ENCODE measurements around the gene PIP4K2A. TPM values are rescaled to one million over a fixed set of nuclear protein-coding genes. Genes with fewer than 3 reads are reported as not detected.

Gene PIP4K2A
- total and polyA plus RNA-seq, 2 experiments from 2014 or later: 39.9 to 40.1 TPM

DNA sequence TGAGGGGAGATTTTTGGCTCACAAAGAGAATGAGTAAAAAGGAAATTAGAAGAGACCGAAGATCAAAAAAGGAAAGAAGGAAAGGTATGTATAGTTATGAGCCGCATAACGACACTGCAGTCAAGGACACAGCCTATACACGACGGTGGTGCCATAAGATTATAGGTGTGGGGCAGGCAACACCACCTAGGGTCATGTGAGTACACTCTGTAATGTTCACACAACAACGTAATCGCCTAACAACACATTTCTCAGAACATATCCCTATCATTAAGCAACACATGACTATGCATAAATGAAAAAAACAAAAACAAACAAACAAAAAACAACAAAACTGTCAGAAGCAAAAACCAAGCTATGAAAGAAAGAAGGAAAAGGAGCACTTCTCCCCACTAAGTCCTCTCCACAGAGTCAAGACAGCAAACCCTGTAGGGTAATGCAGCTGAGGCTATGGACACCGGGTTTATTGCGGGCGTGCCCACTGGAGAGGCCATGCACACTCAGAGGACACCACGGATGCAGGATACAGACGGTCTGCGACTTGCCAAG lies 45.1 kb downstream of the PIP4K2A start:
- H3K36me3 Mint-ChIP-seq (ENCODE audit: low read depth): no peaks in the 10 kb centered on the region
- peak overlapping the region; percentile 19; the same call in 1 of the 2 replicates for H3K4me2 ChIP-seq
- ATAC-seq: no peak; the same call in 2 of the 3 replicates
- TF ChIP-seq POLR2AphosphoS5 (IDR thresholded peaks at IDR 0.05; ENCODE audit: low read depth): no peak
- TF ChIP-seq EZH2phosphoT487 (IDR thresholded peaks at IDR 0.05; ENCODE audit: unreplicated experiment): no peak
- TF ChIP-seq EZH2 (IDR thresholded peaks at IDR 0.05; ENCODE audit: low read depth, unreplicated experiment): no peak
- TF ChIP-seq JUNB (IDR thresholded peaks at IDR 0.05; ENCODE audit: unreplicated experiment): no peak
- TF ChIP-seq ZNF114 (CRISPR knock-in tag; IDR thresholded peaks at IDR 0.05): no peak
- TF ChIP-seq, protein P1, sequence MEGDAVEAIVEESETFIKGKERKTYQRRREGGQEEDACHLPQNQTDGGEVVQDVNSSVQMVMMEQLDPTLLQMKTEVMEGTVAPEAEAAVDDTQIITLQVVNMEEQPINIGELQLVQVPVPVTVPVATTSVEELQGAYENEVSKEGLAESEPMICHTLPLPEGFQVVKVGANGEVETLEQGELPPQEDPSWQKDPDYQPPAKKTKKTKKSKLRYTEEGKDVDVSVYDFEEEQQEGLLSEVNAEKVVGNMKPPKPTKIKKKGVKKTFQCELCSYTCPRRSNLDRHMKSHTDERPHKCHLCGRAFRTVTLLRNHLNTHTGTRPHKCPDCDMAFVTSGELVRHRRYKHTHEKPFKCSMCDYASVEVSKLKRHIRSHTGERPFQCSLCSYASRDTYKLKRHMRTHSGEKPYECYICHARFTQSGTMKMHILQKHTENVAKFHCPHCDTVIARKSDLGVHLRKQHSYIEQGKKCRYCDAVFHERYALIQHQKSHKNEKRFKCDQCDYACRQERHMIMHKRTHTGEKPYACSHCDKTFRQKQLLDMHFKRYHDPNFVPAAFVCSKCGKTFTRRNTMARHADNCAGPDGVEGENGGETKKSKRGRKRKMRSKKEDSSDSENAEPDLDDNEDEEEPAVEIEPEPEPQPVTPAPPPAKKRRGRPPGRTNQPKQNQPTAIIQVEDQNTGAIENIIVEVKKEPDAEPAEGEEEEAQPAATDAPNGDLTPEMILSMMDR (conservative IDR thresholded peaks at IDR 0.05; ENCODE audit: low read depth in 2 of 2): no peak
- TF ChIP-seq NANOG (IDR thresholded peaks at IDR 0.05; ENCODE audit: borderline replicate concordance): no peak
- TF ChIP-seq ZNF331 (CRISPR knock-in tag; IDR thresholded peaks at IDR 0.05; ENCODE audit: low read depth): no peak
- no peak for TF ChIP-seq STAT1 (IDR thresholded peaks at IDR 0.05; ENCODE audit: unreplicated experiment)
- TF ChIP-seq, protein P2, sequence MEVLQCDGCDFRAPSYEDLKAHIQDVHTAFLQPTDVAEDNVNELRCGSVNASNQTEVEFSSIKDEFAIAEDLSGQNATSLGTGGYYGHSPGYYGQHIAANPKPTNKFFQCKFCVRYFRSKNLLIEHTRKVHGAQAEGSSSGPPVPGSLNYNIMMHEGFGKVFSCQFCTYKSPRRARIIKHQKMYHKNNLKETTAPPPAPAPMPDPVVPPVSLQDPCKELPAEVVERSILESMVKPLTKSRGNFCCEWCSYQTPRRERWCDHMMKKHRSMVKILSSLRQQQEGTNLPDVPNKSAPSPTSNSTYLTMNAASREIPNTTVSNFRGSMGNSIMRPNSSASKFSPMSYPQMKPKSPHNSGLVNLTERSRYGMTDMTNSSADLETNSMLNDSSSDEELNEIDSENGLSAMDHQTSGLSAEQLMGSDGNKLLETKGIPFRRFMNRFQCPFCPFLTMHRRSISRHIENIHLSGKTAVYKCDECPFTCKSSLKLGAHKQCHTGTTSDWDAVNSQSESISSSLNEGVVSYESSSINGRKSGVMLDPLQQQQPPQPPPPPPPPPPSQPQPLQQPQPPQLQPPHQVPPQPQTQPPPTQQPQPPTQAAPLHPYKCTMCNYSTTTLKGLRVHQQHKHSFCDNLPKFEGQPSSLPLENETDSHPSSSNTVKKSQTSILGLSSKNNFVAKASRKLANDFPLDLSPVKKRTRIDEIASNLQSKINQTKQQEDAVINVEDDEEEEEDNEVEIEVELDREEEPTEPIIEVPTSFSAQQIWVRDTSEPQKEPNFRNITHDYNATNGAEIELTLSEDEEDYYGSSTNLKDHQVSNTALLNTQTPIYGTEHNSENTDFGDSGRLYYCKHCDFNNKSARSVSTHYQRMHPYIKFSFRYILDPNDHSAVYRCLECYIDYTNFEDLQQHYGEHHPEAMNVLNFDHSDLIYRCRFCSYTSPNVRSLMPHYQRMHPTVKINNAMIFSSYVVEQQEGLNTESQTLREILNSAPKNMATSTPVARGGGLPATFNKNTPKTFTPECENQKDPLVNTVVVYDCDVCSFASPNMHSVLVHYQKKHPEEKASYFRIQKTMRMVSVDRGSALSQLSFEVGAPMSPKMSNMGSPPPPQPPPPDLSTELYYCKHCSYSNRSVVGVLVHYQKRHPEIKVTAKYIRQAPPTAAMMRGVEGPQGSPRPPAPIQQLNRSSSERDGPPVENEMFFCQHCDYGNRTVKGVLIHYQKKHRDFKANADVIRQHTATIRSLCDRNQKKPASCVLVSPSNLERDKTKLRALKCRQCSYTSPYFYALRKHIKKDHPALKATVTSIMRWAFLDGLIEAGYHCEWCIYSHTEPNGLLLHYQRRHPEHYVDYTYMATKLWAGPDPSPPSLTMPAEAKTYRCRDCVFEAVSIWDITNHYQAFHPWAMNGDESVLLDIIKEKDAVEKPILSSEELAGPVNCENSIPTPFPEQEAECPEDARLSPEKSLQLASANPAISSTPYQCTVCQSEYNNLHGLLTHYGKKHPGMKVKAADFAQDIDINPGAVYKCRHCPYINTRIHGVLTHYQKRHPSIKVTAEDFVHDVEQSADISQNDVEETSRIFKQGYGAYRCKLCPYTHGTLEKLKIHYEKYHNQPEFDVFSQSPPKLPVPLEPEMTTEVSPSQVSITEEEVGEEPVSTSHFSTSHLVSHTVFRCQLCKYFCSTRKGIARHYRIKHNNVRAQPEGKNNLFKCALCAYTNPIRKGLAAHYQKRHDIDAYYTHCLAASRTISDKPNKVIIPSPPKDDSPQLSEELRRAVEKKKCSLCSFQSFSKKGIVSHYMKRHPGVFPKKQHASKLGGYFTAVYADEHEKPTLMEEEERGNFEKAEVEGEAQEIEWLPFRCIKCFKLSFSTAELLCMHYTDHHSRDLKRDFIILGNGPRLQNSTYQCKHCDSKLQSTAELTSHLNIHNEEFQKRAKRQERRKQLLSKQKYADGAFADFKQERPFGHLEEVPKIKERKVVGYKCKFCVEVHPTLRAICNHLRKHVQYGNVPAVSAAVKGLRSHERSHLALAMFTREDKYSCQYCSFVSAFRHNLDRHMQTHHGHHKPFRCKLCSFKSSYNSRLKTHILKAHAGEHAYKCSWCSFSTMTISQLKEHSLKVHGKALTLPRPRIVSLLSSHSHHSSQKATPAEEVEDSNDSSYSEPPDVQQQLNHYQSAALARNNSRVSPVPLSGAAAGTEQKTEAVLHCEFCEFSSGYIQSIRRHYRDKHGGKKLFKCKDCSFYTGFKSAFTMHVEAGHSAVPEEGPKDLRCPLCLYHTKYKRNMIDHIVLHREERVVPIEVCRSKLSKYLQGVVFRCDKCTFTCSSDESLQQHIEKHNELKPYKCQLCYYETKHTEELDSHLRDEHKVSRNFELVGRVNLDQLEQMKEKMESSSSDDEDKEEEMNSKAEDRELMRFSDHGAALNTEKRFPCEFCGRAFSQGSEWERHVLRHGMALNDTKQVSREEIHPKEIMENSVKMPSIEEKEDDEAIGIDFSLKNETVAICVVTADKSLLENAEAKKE (CRISPR knock-in tag; IDR thresholded peaks at IDR 0.05): no peak
- no peak for TF ChIP-seq CREB1 (CRISPR knock-in tag; IDR thresholded peaks at IDR 0.05; ENCODE audit: low read depth)
- no peak for TF ChIP-seq REST (IDR thresholded peaks at IDR 0.05; ENCODE audit: unreplicated experiment)
- TF ChIP-seq ETS1 (IDR thresholded peaks at IDR 0.05): no peak
- H3K4me3 Mint-ChIP-seq: no peak overlapping the region
- H3K4me1 ChIP-seq (ENCODE audit: insufficient read depth): peaks cover 77% of the 10 kb centered on the region
- H3K9me3 Mint-ChIP-seq: no peaks in the 10 kb centered on the region
- H4K20me1 ChIP-seq (replicated peaks; ENCODE audit: insufficient read depth): no peaks in the 10 kb centered on the region
- H3K9me2 ChIP-seq (ENCODE audit: insufficient read depth): no peaks in the 10 kb centered on the region
- peaks cover 100% of the 10 kb centered on the region for H3K79me2 ChIP-seq (replicated peaks; ENCODE audit: insufficient read depth)
- H3K4me1 Mint-ChIP-seq: peaks cover 58% of the 10 kb centered on the region
- H3F3A ChIP-seq (replicated peaks; ENCODE audit: low read depth): no peaks in the 10 kb centered on the region; the same call in 1 of the 2 replicates
- no peak overlapping the region for H3K4me3 ChIP-seq
- no peaks in the 10 kb centered on the region for H3K36me3 ChIP-seq (ENCODE audit: insufficient read depth)
- peak overlapping the region; percentile 13; the same call in 1 of the 2 replicates for H3K27ac Mint-ChIP-seq
- DNase-seq (ENCODE audit: low spot score): no peak
- no peak overlapping the region for H2AFZ ChIP-seq
- peaks cover 5% of the 10 kb centered on the region for H3K27me3 Mint-ChIP-seq (ENCODE audit: insufficient read depth, low read depth, poor library complexity)
- peak overlapping the region; percentile 33; the same call in 1 of the 2 replicates for H3K27ac ChIP-seq (ENCODE audit: low read depth)
- no peaks in the 10 kb centered on the region for H3K27me3 ChIP-seq (ENCODE audit: insufficient read depth)
